Tibial artery (tissue), 4 donors: Measurements from ENCODE around the gene RPH3AL.

Experiments used
- DNase-seq, 2 donors: peaks; one replicate each; pipeline ENCODE4 v3.0.0-alpha.2; 2019
- H3K27ac ChIP-seq, 2 donors: fragments of 200-600 bp; sonication (generic) in 1 of 2; 1 replicate in 1 of 2; 2 replicates in 1 of 2; pipeline ENCODE4 v1.5.1; 2018 to 2019; ENCODE audit warnings: mild to moderate bottlenecking in 1 of 2
- H3K27me3 ChIP-seq, 2 donors: fragments of 200-600 bp; sonication (generic) in 1 of 2; one replicate each; pipeline versions ENCODE4 v1.5.1 to v1.6.0; 2016 to 2019
- H3K36me3 ChIP-seq, 3 donors: fragments of 200-600 bp; sonication (generic) in 2 of 3; one replicate each; pipeline ENCODE4 v1.5.1; 2016 to 2019; ENCODE audit warnings: mild to moderate bottlenecking in 2 of 3
- H3K4me1 ChIP-seq, 4 donors: fragments of 200-600 bp; sonication (generic) in 2 of 4; 1 replicate in 3 of 4; 2 replicates in 1 of 4; pipeline ENCODE4 v1.5.1; 2016 to 2019
- H3K4me3 ChIP-seq, 2 donors: fragments of 200-600 bp; sonication (generic) in 1 of 2; 1 replicate in 1 of 2; 2 replicates in 1 of 2; pipeline ENCODE4 v1.5.1; 2018 to 2019; ENCODE audit warnings: mild to moderate bottlenecking in 2 of 2
- H3K9me3 ChIP-seq, 3 donors: fragments of 200-600 bp; sonication (generic) in 1 of 3; one replicate each; pipeline ENCODE4 v1.5.1; 2016 to 2019
- intact Hi-C: fragments of 100-400 bp; cut with DNase I; formaldehyde crosslinking; loops from one replicate; pipeline ENCODE4 v1.15.0; 2023; ENCODE audit warnings: low total_unique reads
- TF ChIP-seq, protein P1 (sequence below), 2 experiments: fragments of 200-600 bp in 1 of 2; fragments of 450-650 bp in 1 of 2; IDR thresholded peaks; one replicate each; pipeline ENCODE4 v1.5.1; 2017 to 2019; ENCODE audit warnings: antibody characterized with exemption in 2 of 2, mild to moderate bottlenecking in 1 of 2, moderate library complexity in 1 of 2

The RPH3AL gene

DNA sequence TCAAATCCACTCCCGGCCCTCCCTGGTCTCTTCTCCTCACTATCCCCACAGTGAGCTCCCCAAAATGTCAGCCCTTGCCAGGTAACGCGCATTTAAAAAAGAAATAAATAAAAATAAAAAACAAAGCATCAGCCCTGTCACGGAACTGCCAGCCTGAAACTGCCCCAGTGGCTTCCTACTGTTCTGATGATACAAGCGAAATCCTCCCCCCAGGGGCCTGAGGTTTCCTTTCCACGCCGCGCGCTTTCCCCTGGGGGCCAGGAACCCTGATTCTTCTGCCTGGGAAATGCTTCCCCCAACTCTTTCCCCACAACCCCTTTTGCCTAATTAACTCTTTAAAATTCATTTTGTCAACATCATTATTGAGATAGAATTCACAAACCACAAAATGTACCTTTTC is 12.2 kb upstream of the RPH3AL start:
- no peak for DNase-seq
- H3K4me1 ChIP-seq = no peaks in the 10 kb centered on the region
- intact Hi-C loops = no loop called here

GRCh38 chr17:364308-364707 is 11.7 kb upstream of the RPH3AL start:
- intact Hi-C loops = no loop called here
- Histone ChIP-seq H3K4me1 (no peaks in the 10 kb centered on the region), H3K9me3 (no peaks in the 10 kb centered on the region)

More for the DNA sequence above, 12.2 kb upstream of the RPH3AL start:
- H3K27ac ChIP-seq = no peak overlapping the region
- H3K36me3 ChIP-seq = no peaks in the 10 kb centered on the region
- peaks cover 0 to 10% of the 10 kb centered on the region in 2 donors for H3K27me3 ChIP-seq
- no peak overlapping the region for H3K4me3 ChIP-seq
- TF ChIP-seq, protein P1, sequence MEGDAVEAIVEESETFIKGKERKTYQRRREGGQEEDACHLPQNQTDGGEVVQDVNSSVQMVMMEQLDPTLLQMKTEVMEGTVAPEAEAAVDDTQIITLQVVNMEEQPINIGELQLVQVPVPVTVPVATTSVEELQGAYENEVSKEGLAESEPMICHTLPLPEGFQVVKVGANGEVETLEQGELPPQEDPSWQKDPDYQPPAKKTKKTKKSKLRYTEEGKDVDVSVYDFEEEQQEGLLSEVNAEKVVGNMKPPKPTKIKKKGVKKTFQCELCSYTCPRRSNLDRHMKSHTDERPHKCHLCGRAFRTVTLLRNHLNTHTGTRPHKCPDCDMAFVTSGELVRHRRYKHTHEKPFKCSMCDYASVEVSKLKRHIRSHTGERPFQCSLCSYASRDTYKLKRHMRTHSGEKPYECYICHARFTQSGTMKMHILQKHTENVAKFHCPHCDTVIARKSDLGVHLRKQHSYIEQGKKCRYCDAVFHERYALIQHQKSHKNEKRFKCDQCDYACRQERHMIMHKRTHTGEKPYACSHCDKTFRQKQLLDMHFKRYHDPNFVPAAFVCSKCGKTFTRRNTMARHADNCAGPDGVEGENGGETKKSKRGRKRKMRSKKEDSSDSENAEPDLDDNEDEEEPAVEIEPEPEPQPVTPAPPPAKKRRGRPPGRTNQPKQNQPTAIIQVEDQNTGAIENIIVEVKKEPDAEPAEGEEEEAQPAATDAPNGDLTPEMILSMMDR (IDR thresholded peaks at IDR 0.05) = no peak
- H3K9me3 ChIP-seq = no peaks in the 10 kb centered on the region

GRCh38 chr17:362721-363120 is 10.1 kb upstream of the RPH3AL start:
- H3K4me1 ChIP-seq = no peaks in the 10 kb centered on the region
- peaks cover 0 to 17% of the 10 kb centered on the region in 2 donors for H3K27me3 ChIP-seq
- no peaks in the 10 kb centered on the region for H3K36me3 ChIP-seq
- no peak overlapping the region for H3K4me3 ChIP-seq
- no peak overlapping the region for H3K27ac ChIP-seq
- DNase-seq = no peak
- TF ChIP-seq, protein P1 (IDR thresholded peaks at IDR 0.05) = no peak
- no peaks in the 10 kb centered on the region for H3K9me3 ChIP-seq
- intact Hi-C loops = no loop called here

More at GRCh38 chr17:364308-364707, 11.7 kb upstream of the RPH3AL start:
- TF ChIP-seq, protein P1 (IDR thresholded peaks at IDR 0.05) = no peak
- no peak overlapping the region for H3K4me3 ChIP-seq
- no peak overlapping the region for H3K27ac ChIP-seq
- H3K36me3 ChIP-seq = no peaks in the 10 kb centered on the region
- no peak for DNase-seq
- H3K27me3 ChIP-seq = peaks cover 0 to 10% of the 10 kb centered on the region in 2 donors

DNA sequence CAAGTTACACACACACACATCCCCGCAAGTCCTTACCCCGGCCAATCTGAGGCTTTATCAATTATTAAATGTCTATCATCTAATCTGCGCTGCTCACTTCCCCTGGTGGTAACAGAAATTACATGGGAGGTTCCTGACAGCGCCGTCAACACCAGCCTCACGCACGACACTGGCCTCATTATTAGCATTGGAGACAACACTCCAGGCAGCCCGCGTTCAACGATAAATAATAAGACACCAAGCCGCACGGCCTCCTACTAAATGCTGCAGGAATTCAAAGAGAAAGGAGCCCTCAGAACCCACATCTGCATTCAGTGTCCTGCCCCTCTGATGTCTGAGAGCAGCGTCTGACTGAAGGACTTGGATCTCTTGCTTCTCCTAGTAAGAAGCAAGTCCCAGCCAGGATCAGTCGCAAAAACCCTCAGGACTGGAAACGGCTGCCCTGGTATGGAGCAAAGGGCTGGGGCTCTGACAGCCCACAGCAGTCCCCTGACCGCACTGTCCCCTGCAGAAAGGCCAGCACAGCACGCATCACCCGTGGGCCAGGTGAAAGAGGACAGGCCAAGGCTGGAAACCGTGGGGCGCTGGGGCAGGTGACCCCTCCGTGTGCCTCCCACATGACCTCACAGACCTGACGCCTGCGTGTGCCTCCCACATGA is 7.6 kb upstream of the RPH3AL start:
- no peak overlapping the region for H3K27ac ChIP-seq
- DNase-seq = no peak
- intact Hi-C loops = no loop called here
- no peaks in the 10 kb centered on the region for H3K36me3 ChIP-seq
- H3K9me3 ChIP-seq = no peaks in the 10 kb centered on the region
- H3K27me3 ChIP-seq = peaks cover 0 to 17% of the 10 kb centered on the region in 2 donors
- H3K4me3 ChIP-seq = no peak overlapping the region
- TF ChIP-seq, protein P1 (IDR thresholded peaks at IDR 0.05) = no peak
- H3K4me1 ChIP-seq = no peaks in the 10 kb centered on the region

DNA sequence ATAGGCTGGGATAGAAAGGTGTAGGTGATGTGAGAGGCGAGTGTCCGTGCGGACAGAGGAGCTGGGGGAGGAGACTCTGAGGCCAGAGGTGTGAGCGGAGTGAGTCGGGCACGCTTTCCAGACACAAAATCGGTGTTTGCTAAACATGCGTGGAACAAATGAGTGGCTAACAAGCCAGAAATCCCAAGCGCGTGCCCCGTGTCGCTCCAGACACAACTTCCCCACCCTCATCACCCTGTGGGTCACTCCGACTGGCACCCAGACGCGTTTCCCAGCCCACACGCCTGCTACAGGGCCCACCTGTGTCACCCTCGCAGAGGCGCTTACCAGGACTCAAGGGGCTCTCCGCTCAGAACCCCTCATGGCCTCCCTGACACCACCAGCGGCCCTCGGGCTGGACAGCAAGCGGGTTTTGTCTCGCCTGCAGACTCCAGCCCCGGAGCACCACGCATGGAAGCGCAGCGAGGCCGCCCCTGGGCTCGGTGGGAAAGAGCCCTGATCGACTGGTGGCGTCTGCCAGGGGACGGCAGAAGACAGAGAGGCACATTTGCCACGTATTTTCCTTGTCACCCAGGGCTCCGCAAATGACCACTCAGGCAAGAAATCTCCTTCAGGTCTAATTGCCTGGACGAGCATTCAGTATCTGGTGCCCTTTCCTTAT is 6.0 kb upstream of the RPH3AL start:
- Histone ChIP-seq H3K4me1 (no peaks in the 10 kb centered on the region), H3K27me3 (peaks cover 0 to 8% of the 10 kb centered on the region in 2 donors), H3K36me3 (no peaks in the 10 kb centered on the region), H3K9me3 (no peaks in the 10 kb centered on the region), H3K4me3 (no peak overlapping the region), H3K27ac (no peak overlapping the region)
- TF ChIP-seq, protein P1 (IDR thresholded peaks at IDR 0.05) = no peak
- intact Hi-C loops = no loop called here
- no peak for DNase-seq
